NCI-H2107 treated with DMSO at 0.1 percent for 48 hours (cell line): ENCODE data around the gene STRADA.
"Not testable (repeated sequence)": the region's sequence is repeated elsewhere in the genome, so short reads cannot be mapped to it uniquely, and the experiment has no call there.

Experiments
- DNase-seq: peaks from one replicate; lab custom pipeline; 2025; ENCODE audit not compliant: unreplicated experiment; lab: John Stamatoyannopoulos, UW

STRADA gene

GRCh38 chr17:63758428-63758827 lies 16.8 kb upstream of the STRADA start:
- DNase-seq: no peak

DNA sequence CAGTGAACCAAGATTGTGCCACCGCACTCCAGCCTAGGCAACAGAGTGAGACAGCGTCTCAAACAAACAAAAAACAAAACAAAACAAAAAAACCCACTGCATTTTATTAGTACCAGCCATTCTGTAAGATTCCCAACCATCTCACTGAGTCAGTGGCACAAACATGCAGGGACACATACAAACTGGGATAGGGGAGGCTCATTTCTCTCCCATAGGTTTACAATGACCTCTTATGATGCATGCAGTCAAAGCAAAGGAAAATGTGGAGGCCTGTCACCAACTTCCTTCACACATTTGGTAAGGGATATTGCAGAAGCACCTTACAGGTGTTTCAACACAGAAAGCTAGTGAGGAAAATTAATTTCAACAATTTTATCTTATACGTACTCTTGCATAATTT lies 12.4 kb upstream of the STRADA start:
- no peak for DNase-seq

- no peak for DNase-seq
Measured at GRCh38 chr17:63753215-63753614, 11.6 kb upstream of the STRADA start.

DNA sequence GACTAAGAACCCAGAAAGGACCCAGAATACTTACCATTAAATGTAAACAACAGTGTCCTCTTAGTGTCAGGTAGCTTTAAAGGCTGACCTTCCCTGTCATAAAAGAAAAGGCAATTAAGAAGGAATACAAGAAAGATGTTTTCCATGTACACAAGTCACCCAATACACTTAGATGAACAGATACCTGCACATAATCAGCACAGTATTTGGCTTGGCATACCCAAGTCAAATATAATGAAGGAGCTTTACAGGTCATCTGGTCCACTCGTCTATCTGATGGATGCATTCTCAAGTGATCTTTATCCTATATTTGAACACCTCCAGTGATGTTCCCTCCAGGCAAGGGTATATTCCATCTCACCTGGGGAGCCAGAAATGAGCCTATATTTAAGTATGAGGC lies 11.1 kb upstream of the STRADA start:
- DNase-seq: no peak

- no peak for DNase-seq
Measured at GRCh38 chr17:63751806-63752205, 10.2 kb upstream of the STRADA start.

DNA sequence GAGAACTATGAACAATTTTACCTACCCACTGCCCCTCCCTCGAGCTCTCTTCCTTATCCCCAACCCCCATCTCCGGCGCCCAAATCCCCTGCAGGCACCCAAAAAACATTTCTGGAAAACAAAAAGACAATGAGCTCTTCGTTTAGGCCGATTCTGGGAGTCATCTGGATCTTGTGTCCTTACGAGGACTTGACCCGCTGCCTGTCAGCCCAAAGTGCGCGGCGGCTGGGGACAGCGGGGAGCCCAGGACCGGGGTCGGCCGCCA lies 524 bp downstream of the STRADA start:
- peak; percentile 31 for DNase-seq

- DNase-seq: no peak
Measured at GRCh38 chr17:63740464-63741142, 996 bp downstream of the STRADA start.

DNA sequence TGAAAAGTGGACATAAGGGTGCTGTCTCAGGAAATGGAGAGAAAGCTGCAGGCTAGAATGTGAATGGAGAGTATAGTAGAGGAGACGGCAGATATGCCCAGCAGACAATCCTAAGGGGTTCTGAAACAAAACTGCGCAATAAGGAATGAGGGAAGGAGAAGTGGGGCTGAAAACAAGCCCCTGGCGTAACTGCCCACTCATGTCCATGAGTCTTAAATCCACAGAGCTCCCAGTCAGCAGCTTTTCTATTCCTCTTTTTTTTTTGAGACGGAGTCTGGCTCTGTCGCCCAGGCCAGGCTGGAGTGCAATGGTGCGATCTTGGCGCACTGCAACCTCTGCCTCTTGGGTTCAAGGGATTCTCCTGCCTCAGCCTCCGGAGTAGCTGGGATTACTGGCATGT lies 5.9 kb downstream of the STRADA start:
- no peak for DNase-seq

GRCh38 chr17:63722403-63722802 lies 19.2 kb downstream of the STRADA start:
- DNase-seq: no peak

GRCh38 chr17:63720194-63720593 lies 21.4 kb downstream of the STRADA start:
- DNase-seq: not testable (repeated sequence)

- no peak for DNase-seq
Measured at GRCh38 chr17:63718988-63719387, 22.6 kb downstream of the STRADA start.

GRCh38 chr17:63716426-63716825 lies 25.2 kb downstream of the STRADA start:
- DNase-seq: no peak

DNA sequence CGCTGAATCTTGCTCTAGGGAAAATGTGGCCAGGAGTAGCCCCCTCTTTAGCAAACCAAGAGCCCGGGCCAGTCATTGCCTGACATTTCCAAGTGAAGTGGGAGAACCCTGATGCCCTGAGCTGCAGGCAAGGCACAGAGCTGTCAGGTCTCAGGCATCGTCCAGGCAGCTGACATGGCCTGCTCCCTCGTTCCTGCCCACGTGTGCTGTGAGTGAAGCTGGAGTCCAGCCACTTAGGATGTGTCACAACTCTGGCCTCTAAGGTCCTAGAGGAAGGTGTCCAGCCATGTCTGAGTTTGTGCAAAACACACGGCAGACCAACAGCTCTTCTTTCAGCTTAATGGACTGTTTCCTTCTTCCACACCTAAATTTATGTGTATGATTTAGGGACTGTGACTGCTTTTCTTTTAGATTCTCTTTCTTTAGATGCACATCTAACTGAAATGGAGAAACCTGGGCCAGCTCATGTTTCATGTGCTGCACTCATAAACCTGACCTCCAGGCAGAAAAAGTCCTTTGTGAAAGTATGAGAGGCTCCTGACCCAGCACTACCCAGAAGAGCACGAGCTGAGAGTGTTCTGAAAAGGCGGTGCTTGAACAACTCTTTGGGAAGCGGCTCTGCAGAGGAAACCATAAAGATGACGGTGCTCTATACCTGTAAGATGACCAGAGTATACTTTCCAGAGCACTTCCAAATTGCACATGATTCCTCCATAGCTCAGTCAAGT lies 26.9 kb downstream of the STRADA start:
- DNase-seq: no peak

- no peak for DNase-seq
Measured at GRCh38 chr17:63709110-63709509, 32.5 kb downstream of the STRADA start.

- no peak for DNase-seq
Measured at GRCh38 chr17:63707151-63707550, 34.4 kb downstream of the STRADA start.

DNA sequence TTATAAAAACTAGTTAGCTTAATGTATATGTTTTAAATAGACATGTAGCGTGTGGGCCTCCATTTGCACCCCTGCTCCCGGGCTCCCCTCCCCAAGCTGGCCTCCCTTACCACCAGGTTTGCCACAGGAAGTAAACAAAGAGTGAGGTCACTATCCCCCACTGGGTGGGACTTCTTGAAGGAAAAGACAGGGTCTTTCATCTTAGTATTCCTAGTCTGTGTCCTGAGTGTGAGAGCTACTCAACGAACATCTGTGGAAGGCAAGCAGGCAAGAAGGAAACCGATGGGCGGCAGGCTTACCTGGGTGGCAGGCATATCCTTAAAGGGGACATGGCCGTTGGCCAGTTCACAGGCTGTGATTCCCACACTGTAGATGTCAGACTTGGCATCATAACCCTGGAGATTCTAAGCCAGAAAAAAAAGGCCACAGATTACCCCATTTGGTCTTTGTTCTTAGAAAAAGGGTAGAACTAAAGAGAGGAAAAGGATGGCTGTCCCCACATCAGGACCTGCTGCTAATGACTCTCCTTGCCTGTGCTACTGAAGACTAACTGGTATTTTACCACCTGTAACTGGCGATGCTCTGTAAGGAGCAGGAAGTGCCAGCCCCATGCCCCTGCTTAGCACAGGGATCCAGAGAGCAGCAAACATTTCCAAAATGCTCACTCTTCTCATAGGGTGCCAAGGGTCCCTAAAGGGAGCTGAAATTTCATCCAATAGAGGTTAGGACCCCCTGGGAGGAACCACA lies 35.1 kb downstream of the STRADA start:
- DNase-seq: no peak

DNA sequence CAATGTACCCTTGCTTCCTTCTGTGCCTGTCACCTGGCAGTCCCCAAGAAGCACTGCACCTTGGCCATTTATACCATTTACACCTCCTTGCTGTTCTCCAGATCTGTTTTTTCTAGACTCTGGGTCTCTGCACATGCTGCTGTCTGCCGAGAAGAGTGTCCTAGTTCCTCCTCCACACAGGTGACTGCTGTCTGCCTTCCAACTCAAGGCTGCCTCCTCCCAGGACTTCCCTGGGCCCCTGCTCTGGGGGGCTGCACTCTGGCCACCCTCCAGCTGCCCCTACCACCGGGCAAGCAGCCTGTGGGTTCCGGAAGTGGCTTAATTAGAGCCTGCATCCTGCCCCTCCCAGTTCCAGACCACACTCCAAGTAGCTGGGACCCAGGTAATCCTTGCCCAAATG lies 35.9 kb downstream of the STRADA start:
- DNase-seq: no peak

GRCh38 chr17:63704836-63705235 lies 36.8 kb downstream of the STRADA start:
- DNase-seq: no peak

- no peak for DNase-seq
Measured at GRCh38 chr17:63704259-63704576, 37.4 kb downstream of the STRADA start.

GRCh38 chr17:63703556-63704258 lies 37.9 kb downstream of the STRADA start:
- no peak for DNase-seq

DNA sequence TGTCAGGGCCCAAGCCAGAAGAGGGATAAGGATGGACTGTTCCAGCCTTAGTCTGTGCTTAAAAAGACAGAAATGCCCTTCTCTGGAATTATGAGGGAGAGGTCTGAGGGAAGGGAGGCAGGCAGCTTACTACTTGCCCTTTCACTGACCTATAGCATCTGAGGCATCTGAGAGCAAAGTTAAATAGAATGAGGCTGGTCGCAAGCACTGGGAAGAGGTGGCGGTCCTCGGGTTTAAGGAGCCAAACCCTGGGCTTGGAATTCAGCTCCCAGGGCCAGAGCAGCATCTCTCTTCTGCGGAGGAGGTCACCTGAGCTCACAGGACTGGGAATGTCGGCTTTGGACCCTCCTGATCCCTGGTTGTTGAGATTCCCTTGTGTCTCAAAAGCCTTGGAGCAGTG lies 38.6 kb downstream of the STRADA start:
- DNase-seq: no peak

- no peak for DNase-seq
Measured at GRCh38 chr17:63702721-63703015, 38.9 kb downstream of the STRADA start.
